ENCODE measurements around the gene CDK17.
"Not testable (repeated sequence)": the region's sequence is repeated elsewhere in the genome, so short reads cannot be mapped to it uniquely, and the experiment has no call there.

The CDK17 gene

GRCh38 chr12:96387981-96388380, 12.3 kb downstream of the CDK17 start:
- Mint-ChIP-seq H3K27me3 (ENCODE audit: low read depth) (no peaks in the 10 kb centered on the region), H3K27ac (no peak overlapping the region), H3K36me3 (ENCODE audit: low read depth) (peaks cover 33% of the 10 kb centered on the region), H3K9me3 (peaks cover 5% of the 10 kb centered on the region), H3K4me1 (peaks cover 15% of the 10 kb centered on the region), H3K4me3 (no peak overlapping the region)
- TF ChIP-seq CTCF (IDR thresholded peaks at IDR 0.05; ENCODE audit: unreplicated experiment in 3 of 3): no peak

DNA sequence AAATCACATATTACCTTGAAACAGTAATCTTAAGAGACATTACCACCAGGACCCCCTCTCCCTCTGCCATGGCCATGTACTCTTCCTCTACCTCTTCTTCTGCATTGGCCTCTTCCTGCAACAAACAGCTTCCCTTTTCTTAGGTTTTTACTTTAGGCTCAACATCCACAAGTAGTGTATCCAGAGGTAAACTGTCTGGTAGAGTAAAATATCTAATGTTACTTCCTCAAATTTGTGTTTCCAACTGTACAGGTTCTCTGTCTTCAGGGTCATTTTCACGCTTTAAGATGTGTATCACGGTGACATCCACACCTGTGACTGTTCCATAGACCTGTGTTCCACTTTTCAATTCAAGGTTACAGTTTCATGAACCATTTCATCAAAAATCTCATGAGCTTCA, 13.4 kb downstream of the CDK17 start:
- no peak overlapping the region for H3K27ac Mint-ChIP-seq
- peaks cover 15% of the 10 kb centered on the region for H3K9me3 Mint-ChIP-seq
- H3K36me3 Mint-ChIP-seq (ENCODE audit: low read depth): peaks cover 42% of the 10 kb centered on the region
- H3K4me3 Mint-ChIP-seq: no peak overlapping the region
- TF ChIP-seq CTCF (IDR thresholded peaks at IDR 0.05; ENCODE audit: unreplicated experiment in 3 of 3): no peak
- no peaks in the 10 kb centered on the region for H3K27me3 Mint-ChIP-seq (ENCODE audit: low read depth)
- peaks cover 10% of the 10 kb centered on the region for H3K4me1 Mint-ChIP-seq

DNA sequence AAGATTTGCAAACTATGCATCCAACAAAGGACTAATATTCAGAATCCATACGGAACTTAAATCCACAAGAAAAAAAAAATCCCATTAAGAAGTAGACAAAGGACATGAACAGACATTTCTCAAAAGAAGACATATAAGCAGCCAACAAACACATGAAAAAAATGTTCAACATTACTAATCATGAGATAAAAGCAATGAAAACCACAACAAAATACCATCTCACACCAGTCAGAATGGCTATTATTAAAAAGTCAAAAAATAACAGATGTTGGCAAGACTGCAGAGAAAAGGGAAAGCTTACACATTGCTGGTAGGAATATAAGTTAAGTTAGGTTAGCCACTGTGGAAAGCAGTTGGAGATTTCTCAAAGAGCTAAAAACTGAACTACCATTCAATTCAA, 16.2 kb downstream of the CDK17 start:
- Mint-ChIP-seq H3K4me1 (peaks cover 10% of the 10 kb centered on the region), H3K27ac (no peak overlapping the region), H3K27me3 (ENCODE audit: low read depth) (no peaks in the 10 kb centered on the region), H3K9me3 (peaks cover 21% of the 10 kb centered on the region), H3K36me3 (ENCODE audit: low read depth) (peaks cover 46% of the 10 kb centered on the region), H3K4me3 (no peak overlapping the region)
- no peak for TF ChIP-seq CTCF (IDR thresholded peaks at IDR 0.05; ENCODE audit: unreplicated experiment in 3 of 3)

DNA sequence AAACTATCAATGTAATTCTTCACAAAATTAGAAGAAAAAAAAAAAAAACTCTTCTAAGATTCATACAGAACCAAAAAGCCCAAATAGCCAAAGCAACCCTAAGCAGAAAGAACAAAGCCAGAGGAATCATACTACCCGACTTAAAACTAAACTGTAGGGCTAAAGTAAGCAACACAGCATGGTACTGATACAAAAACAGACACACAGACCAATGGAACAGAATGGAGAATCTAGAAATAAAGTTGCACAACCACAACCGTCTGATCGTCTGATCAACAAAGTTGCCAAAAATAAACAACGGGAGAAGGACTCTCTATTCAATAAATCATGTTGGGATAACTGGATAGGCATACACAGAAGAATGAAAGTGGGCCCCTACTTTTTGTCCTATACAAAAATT, 16.9 kb downstream of the CDK17 start:
- H3K27me3 Mint-ChIP-seq (ENCODE audit: low read depth): no peaks in the 10 kb centered on the region
- TF ChIP-seq CTCF (IDR thresholded peaks at IDR 0.05; ENCODE audit: unreplicated experiment in 3 of 3): no peak
- H3K4me1 Mint-ChIP-seq: peaks cover 8% of the 10 kb centered on the region
- peaks cover 52% of the 10 kb centered on the region for H3K36me3 Mint-ChIP-seq (ENCODE audit: low read depth)
- no peak overlapping the region for H3K27ac Mint-ChIP-seq
- H3K9me3 Mint-ChIP-seq: peaks cover 24% of the 10 kb centered on the region
- no peak overlapping the region for H3K4me3 Mint-ChIP-seq

DNA sequence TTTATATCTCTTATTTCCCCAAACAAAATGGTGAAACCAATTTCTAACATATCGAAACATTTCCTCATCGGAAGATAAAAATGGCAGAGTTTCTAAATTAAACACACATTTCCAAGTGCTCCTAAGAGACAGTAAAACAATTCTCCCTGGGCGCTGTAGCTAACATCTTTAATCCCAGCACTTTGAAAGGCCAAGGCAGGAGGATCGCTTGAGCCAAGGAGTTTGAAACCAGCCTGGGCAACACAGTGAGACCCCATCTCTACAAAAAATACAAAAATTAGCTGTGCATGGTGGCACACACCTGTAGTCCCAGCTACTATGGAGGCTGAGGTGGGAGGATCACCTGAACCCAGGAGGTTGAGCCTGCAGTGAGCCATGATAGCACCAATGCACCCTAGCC, 20.5 kb downstream of the CDK17 start:
- H3K4me3 Mint-ChIP-seq; H3K27me3 Mint-ChIP-seq (ENCODE audit: low read depth); H3K27ac Mint-ChIP-seq: not testable (repeated sequence)
- Mint-ChIP-seq H3K9me3 (peaks cover 26% of the 10 kb centered on the region), H3K4me1 (peaks cover 15% of the 10 kb centered on the region), H3K36me3 (ENCODE audit: low read depth) (peaks cover 45% of the 10 kb centered on the region)

DNA sequence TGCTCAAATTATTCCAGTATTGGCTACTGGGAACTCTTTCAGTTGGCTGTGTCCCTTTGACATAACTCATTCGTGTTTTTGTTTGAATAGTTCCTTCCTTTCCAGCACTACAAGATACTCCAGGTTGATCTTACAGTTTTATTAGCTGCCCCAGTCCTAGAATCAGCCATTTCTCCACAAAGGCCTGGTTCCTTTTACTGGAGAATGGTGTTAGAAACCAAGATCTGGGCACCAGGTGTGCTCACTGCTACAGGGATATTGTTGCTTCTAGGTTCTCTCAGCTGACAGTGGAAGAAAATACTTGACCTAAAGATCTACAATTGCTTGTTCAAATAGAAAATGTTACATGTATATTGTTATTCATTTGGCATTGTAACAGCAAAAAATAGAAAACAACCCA, 21.9 kb downstream of the CDK17 start:
- Mint-ChIP-seq H3K27ac (no peak overlapping the region), H3K4me3 (no peak overlapping the region), H3K4me1 (peaks cover 24% of the 10 kb centered on the region), H3K27me3 (ENCODE audit: low read depth) (no peaks in the 10 kb centered on the region), H3K36me3 (ENCODE audit: low read depth) (peaks cover 33% of the 10 kb centered on the region), H3K9me3 (peaks cover 23% of the 10 kb centered on the region)
- no peak for TF ChIP-seq CTCF (IDR thresholded peaks at IDR 0.05; ENCODE audit: unreplicated experiment in 3 of 3)

Measured in nephron (organoid).